NOMO-1 treated with DMSO at 0.1 percent for 48 hours (cell line): ENCODE measurements around the gene SPATA20.

Experiments
- DNase-seq: peaks from one replicate; lab custom pipeline; 2025; ENCODE audit not compliant: unreplicated experiment; lab: John Stamatoyannopoulos, UW

Gene SPATA20

DNA sequence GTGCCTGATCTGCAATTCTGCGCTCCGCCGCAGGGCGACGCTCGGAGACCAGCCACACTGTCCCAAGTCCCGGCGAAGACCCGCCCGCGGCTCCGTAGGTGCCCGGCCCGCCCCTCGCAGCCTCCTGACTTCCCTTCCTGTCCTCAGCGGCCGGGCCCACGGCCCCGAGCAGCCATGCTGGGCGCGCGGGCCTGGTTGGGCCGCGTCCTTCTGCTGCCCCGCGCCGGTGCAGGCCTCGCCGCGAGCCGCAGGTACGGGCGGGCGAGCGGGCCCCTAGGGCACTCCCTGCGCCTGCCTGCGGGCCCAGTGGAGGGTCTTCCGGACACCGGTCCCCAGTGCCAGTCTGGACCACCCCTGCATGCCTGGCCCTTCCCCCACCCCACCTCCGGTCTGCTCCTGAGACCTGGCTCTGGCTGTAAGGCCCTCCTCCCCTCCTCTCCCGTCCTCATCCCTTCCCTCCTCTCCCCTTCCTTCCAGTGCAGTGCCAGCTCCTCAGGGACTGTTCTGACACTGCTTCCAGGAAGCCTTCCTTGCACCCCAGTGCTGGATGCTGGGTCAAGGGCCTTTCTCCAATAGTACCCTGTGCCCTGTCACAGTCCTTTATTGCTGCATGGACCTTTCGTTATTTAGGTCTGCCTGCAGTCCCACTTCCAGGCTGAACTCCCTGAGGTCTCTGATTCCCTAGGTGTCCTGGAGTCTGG is at the start of gene SPATA20:
Gene SPATA20, plus strand, starts transcription at position 140 of the 701 bp plus-strand sequence. Its CDS starts 35 bp downstream, at position 175.
- peak; percentile 91 for DNase-seq

DNA sequence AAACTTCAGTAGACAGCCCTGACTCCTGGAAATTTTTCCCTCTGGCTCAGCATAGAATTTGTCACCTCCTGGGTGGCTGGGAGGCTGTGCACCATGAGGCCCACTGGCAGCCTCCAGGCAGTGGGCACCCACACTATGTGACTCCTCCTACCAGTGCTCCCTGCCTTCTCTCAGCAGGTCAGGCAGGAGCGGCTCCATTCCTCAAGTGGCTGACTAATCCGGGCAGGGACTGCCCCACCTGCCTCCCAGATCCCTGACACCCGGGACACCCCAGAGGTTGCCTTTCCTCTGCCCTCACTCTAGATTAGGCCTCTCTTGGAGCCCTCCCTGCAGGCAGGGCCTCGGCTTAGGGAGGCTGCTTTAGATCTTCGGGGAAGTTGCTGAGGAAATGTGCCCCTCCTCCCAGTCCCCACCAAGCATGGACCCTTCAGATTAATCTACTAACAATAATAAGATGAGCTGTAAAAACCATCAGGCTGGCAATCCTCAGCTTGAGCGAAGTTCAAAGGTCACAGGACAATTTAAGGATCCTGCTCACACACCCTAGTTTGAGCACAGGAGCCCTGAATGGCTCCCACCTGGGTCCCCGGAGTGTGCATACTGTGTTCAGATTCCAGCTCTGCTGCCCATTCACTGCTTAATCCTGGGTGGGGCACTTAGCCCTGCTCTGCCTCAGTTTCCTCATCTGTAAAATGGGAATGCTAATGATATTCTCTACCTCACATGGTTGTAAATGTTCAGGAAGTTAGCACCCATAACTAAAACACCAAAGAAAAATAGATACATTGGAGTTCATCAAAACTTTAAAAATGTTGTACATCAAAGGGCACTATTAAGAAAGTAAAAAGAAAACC is 48.7 kb upstream of the SPATA20 start:
- no peak for DNase-seq

DNA sequence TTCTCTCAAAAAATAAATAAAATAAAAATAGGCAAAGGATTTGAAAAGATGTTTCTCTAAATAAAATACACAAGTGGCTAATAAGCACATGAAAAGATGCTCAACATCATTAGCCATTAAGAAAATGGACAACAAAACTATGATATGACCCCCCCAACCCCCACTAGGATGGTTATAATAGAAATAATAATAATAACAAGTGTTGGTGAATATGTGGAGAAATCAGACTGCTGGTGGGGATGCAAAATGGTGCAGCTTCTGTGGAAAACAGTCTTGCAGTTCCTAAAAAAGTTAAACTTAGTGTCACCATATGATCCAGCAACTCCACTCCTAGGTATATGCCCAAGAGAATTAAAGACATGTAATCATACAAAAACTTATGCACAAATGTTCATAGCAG is 47.7 kb upstream of the SPATA20 start:
- no peak for DNase-seq

DNA sequence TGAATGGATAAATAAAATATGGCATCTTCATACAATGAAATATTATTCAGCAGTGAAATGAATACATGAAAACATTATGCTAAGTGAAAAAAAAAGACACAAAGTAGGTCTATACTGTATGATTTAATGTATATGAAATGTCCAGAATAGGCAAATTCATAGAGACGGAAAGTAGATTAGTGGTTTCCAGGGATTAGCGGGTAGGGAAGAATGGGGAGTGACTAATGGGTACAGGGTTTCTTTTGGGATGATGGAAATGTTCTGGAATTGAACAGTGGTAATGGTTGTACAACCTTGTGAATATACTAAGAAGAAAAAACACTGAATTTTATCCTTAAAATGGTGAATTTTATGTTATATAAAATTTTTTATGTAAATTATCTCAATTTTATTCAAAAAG is 47.3 kb upstream of the SPATA20 start:
- no peak for DNase-seq

DNA sequence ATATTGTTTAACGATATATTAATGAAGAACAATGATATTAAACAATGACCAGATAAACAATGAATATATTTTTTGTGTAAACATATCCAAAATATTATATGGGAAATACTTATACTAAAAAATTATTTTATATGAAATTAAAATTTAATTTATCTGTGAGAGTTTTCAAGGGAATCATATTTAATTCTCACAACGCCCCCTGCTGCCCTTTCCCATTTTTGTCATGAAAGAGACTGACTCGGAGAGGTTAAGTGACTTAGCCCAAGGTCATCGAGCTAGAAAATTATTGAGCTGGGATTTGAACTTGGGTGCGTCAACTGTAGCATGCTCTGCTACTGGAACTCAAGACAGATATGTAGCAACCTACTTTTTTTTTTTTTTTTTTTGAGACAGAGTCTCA is 45.9 kb upstream of the SPATA20 start:
- DNase-seq: no peak

DNA sequence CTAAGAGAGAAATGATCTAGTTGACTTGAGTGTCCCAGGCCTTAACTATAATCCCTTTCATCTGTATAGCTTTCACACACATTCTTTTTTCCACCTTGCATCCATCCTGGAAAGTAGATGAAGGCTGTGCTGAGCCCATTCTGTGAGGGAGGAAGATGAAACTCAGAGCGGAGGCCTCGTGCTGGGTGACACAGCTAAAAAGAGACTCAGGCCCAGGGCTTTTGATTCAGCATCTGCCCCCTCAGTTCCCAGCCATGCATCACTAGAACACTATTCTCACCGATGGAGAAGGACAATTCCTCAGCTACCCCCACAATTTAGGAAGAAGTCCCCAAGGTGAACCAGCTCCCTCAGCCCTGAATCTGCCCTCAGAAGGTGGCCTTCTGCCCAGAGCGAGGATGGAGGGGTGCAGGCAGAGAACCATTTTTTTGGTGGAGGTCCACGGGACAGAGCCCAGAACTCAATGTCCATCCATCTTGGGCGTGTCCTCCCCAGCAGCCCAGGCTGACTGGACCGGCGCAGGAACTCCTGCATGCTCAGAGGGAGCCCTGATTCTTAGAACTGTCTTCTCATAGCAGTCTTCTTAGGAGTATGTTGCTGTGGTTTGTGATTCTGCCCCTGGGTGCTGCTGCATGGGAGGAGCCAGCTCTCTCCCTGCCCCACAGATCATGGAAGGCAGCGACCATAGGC is 44.5 kb upstream of the SPATA20 start:
- DNase-seq: no peak

DNA sequence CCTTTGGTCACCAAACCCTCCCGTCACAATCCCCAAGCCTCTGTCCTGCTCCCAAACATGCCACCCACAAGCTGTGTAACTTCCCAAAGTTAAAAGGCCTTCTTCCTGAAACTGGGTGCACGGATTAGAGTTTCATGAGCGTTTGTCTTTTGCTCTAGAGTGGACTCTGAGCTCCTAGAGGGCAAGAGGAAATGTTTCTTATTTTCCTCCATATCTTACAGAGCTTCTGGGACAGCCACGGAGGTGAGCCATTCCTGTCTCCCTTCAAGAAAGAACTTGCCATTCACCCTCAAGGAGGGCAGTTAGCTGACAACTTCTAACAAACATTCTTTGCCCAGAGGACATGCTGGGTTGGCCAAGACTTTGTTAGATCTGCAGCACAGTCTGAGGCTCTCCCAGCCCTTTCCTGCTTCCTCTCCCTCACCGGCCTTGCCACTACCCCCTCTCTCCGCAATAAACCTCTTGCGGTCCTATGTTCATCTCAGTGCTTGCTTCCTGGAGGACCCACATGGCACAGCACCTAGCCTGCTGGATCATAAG is 41.3 kb upstream of the SPATA20 start:
- no peak for DNase-seq

DNA sequence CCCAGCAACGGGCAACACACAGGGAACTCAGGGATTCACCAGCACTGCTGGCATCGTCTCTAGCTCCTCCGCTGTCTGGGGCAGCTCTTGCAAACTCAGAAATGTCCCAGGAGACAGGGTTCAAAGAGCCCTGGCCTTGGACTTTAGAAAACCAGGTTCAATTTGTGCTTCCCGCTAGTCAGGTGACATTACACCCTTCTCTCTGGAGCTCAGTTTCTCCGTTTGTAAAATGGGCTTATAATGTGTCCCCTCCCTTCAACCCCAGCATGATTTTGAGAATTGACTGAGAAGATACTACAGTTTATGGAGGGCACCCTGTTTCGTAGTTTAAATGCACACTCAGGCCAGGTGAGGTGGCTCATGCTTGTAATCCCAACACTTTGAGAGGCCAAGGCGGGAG is 40.7 kb upstream of the SPATA20 start:
- no peak for DNase-seq

DNA sequence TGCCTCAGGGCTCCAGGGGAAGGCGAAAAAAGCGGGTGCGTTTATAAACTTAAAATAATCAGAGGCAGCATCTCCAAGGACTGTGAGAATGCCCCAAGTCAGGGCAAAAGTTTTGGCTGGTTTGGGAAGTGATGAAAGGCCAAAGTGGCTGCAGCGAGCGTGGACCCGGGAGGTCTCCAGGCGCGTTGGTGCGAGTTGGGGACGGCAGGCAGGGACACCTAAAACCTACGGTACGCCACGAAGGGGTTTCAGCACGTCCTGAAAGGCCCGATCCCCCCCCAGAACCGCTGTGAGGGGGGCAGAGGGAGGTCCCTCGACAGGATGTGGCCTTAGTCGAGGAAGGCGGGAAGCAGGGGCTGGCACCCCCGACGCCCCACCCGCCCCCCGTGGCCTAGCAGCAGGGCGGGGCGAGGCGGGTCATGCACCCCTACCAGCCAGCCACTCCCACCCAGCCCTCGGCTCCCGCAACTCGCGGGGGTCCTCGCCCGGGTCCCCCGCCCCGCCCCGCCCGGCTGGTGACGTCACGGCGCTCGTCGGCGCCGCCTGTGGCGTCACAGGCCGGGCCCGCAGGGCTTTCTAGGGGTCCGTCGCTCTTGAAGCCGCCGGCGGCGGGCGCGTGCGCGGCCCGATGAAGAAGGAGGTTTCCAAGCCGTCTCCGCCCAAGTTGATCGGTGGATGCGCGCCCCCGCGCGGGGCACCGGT is 39.0 kb upstream of the SPATA20 start, which contains the start of gene MYCBPAP:
Gene MYCBPAP, plus strand, starts transcription at position 569 of the 702 bp plus-strand sequence. CDS start 236 bp downstream, outside the sequence.
- peak; percentile 82 for DNase-seq

DNA sequence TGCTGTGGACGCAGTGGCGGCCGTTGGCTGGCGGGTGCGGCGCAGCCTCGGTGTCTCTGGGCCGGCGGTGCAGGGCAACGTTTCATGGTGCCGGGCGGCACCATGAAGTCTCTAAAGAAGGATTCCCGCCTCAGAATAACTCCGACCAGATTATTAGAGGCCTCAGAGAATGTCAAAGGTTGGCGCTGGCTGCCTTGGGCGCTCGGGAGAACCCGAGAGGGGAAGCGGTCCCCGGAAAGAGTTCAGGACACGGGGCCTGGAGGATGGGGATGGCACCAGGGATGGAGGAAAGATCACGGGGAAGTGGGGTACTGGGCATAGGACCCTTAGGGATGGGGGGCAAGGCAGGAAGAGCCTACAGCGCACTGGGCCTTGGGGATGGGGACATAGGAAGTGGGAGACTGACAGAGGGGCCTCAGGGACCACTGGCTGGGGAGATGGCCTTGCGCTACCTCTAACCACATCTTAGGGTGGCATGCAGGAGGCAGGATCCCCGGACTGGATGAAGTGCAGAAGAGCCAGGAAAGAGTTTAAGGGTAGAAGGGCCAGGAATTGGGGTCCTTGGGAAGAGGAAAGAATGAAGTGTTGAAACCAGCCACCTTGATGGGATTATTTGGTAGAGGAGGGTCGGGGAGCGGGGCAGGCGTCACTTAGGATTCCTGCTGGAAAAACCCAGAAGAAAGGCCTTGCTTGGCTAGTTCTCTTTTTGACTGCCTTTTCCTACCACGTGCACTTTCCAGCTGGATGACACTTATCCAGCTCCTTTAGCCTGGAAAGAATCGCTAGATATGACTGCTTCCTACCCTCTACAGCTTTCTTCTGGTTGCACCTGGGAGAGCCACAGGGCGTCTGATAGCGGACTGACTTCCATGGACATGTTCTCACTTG is 38.2 kb upstream of the SPATA20 start:
- DNase-seq: no peak

DNA sequence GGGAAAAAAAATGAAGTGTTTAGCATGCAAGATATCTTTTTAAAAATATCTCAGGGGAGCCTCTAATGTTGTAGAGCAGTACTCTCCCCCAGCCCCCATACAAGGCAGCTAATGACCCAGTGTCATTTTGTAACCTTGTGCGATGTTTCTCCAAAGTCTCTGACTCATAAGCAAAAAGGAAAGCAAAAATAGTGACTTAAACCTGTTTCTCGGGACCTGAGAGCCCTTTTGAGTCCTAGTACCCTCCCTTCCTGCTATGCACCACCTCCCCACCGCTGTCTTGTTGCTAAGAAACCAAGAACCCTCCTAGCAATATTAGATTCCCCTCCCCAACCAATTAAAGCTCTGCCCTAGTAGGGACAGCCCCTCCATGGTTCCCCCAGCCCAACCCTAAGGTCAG is 35.9 kb upstream of the SPATA20 start:
- DNase-seq: peak; percentile 28

DNA sequence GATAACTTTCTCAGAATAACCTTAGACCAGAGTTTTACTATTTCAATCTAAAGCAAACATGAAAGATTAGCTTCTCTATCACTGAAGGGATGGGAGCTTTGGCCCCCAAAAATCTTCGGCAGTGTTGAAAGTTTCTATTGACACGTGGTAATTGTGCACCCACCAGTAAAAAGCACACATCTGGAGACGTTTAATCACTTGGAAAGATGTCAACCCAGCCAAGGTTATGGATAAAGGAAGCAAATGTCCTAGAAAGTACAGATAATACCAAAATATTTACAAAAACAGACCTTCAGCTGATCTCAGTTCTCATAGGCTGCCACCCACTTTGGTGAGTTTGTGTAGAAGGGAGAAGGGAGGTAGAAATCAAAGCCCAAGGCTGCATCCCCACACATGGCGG is 33.5 kb upstream of the SPATA20 start:
- DNase-seq: no peak

DNA sequence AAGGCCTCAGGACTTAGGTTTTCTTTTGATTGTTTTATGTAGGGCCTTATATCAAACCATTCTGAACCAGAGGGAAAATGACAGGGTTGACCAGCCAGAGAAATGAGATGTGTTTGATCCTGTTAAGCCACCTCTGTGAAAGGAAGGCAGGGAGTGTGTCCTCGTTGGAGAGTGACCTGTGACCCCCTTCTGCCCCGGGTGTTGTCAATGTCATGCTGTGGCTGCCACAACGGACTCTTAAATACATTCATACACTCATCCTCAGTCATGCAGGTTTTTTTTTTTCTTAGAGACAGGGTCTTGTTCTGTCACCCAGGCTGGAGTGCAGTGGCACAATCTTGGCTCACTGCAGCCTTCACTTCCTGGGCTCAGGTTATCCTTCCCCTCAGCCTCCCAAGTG is 32.6 kb upstream of the SPATA20 start:
- DNase-seq: no peak

DNA sequence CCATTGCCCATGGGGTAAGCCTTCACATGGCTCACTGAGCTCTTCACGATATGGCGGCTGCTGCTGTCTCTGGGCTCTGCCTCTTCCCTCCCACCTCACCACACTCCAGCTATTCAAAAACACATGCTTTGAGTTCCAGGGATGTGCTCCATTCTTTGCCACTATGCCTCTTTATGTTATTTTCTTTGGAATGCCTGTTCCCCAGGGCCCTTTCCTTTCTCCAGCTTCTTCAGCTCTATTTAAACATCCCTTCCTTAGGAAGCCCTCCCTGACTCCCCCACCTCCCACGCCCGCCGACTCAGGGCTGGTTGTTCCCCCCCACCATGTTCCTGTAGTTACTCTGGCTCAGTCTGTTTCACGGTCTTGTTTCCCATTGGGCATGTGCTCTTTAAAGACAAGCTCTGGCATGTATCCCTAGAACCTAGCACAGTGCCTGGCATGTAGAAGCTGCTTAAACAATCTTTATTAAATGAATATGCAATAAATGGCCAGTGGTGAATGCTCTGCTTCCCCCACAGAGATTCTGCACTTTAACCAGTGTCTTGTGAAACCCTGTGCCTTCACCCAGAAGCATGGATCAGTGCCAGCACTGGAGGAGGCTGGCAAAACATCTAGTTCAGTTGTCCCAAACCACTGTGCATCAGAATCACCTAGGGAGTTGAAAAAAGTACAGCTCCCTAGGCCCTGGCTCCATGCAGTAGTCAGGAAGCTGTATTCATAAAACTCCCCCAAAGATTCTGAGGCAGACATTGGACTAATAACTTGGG is 31.9 kb upstream of the SPATA20 start:
- no peak for DNase-seq

DNA sequence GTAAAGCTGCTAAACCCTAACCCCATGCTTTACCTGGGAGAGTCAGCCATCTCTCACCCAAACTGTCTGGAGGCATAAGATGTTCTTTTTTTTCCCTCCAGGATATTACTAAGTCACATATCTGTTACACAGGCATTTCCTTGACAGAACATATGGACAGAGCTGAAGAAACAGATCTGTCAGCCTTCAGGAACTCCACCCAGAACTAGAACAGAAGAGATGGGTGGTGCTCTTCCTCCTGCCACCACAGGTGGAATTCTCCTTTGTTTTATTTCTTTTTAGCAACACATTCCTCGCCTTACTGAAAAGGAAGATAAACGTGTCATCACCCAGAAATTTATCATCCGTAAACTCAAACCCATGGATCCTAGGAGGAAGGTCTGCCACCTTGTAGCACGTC is 30.0 kb upstream of the SPATA20 start:
- no peak for DNase-seq

DNA sequence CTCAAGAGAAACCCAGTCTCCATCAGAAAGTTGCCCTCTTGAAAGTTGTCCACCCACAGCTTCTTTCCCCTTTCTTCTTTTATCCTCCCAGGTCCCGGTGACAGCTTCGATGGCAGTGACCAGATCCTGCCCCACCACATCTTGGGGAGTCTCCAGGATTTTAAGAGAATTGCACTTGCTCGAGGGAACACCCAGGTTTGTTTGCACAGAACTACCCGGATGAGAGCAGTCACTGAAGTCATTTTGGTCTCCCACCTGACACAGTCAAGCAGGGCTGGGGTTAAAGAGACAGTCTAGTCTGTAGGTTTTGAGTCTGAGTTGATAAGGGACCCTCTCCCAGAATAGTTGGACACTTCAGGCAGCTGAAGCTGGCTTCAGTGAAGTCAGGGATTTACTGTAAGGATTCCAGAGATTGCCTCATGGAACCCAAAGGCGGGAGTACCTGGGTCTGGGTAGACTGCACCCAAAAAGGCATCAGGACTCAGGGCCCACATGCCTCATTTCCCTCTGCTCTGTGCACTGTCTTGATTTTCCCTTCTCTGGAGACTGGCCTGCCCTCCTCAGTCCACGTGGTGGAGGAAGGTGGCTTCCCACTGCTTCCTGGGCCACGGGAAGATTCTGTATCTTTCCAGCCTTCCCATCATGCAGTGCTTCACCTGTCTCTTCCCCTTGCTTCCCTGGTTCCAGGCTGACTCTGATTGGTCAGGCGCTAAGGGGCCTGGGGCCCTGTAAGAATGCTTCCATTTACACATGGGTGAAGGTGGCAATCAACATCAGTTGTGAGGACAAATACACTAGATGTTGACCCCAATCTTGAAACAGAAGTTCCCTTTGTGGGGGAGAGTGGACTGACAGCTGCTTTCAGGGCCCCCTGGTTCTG is 29.2 kb upstream of the SPATA20 start:
- no peak for DNase-seq

DNA sequence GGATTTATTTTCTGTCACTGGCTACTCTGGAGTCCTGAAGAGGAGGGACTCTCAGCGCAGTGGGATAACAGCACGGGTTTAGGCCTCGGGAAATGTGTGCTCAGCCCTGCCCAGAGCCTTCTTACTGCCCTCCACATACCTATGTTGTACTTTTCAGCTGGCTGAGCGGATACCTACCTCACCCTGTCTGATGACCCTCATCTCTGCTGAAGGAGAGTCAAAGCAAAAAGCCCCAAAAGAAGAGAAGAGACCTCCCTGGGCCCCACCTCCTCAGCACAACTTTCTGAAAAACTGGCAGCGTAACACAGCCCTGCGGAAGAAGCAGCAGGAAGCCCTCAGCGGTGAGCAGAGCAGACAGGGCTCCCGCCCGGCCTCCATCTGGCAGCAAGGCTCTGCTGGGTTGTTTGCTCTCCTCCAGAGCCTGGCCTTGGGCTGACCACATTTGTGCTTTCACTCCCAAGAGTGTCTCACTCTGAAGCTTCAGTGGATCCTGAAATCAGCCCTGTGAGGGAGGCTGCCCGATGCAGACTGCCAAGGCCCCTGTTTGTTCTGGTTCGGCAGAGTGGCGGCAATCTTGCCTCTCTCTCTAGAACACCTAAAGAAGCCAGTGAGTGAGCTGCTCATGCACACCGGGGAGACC is 28.5 kb upstream of the SPATA20 start:
- no peak for DNase-seq
